ENCODE data around the gene CFAP99.

The CFAP99 gene

GRCh38 chr4:2489841-2490552 lies 71.2 kb downstream of the CFAP99 start:
- no peaks in the 10 kb centered on the region for H3K27me3 ChIP-seq (ENCODE audit: insufficient read depth, low read length)
- no peak overlapping the region for H3K4me3 ChIP-seq (ENCODE audit: low read length)
- H3K4me1 ChIP-seq (ENCODE audit: insufficient read depth, low read length), result no peaks in the 10 kb centered on the region
- no peak overlapping the region for H2AFZ ChIP-seq (ENCODE audit: low read depth, low read length)
- H3K36me3 ChIP-seq (ENCODE audit: insufficient read depth, low read length), result peaks cover 41% of the 10 kb centered on the region
- no peaks in the 10 kb centered on the region for H3K9me3 ChIP-seq (ENCODE audit: low read length)

- H2AFZ ChIP-seq (ENCODE audit: low read depth, low read length), result no peak overlapping the region
- H3K4me1 ChIP-seq (ENCODE audit: insufficient read depth, low read length), result no peaks in the 10 kb centered on the region
- no peaks in the 10 kb centered on the region for H3K27me3 ChIP-seq (ENCODE audit: insufficient read depth, low read length)
- H3K9me3 ChIP-seq (ENCODE audit: low read length), result no peaks in the 10 kb centered on the region
- H3K4me3 ChIP-seq (ENCODE audit: low read length), result no peak overlapping the region
- H3K36me3 ChIP-seq (ENCODE audit: insufficient read depth, low read length), result peaks cover 63% of the 10 kb centered on the region
Measured at GRCh38 chr4:2492970-2493369, 74.2 kb downstream of the CFAP99 start.

- Histone ChIP-seq H3K36me3 (ENCODE audit: insufficient read depth, low read length) (peaks cover 59% of the 10 kb centered on the region), H2AFZ (ENCODE audit: low read depth, low read length) (no peak overlapping the region), H3K4me3 (ENCODE audit: low read length) (no peak overlapping the region), H3K9me3 (ENCODE audit: low read length) (no peaks in the 10 kb centered on the region), H3K4me1 (ENCODE audit: insufficient read depth, low read length) (no peaks in the 10 kb centered on the region), H3K27me3 (ENCODE audit: insufficient read depth, low read length) (no peaks in the 10 kb centered on the region)
Measured at GRCh38 chr4:2494992-2495391, 76.2 kb downstream of the CFAP99 start.

- Histone ChIP-seq H3K36me3 (ENCODE audit: insufficient read depth, low read length) (peaks cover 63% of the 10 kb centered on the region), H3K4me3 (ENCODE audit: low read length) (no peak overlapping the region), H3K9me3 (ENCODE audit: low read length) (no peaks in the 10 kb centered on the region), H2AFZ (ENCODE audit: low read depth, low read length) (no peak overlapping the region), H3K27me3 (ENCODE audit: insufficient read depth, low read length) (no peaks in the 10 kb centered on the region), H3K4me1 (ENCODE audit: insufficient read depth, low read length) (no peaks in the 10 kb centered on the region)
Measured at GRCh38 chr4:2497324-2497723, 78.6 kb downstream of the CFAP99 start.

GRCh38 chr4:2497931-2498330 lies 79.2 kb downstream of the CFAP99 start:
- H3K36me3 ChIP-seq (ENCODE audit: insufficient read depth, low read length), result peaks cover 62% of the 10 kb centered on the region
- no peaks in the 10 kb centered on the region for H3K4me1 ChIP-seq (ENCODE audit: insufficient read depth, low read length)
- no peak overlapping the region for H3K4me3 ChIP-seq (ENCODE audit: low read length)
- no peak overlapping the region for H2AFZ ChIP-seq (ENCODE audit: low read depth, low read length)
- H3K27me3 ChIP-seq (ENCODE audit: insufficient read depth, low read length), result no peaks in the 10 kb centered on the region
- no peaks in the 10 kb centered on the region for H3K9me3 ChIP-seq (ENCODE audit: low read length)

GRCh38 chr4:2500547-2500946 lies 81.8 kb downstream of the CFAP99 start:
- H3K27me3 ChIP-seq (ENCODE audit: insufficient read depth, low read length), result no peaks in the 10 kb centered on the region
- H3K4me3 ChIP-seq (ENCODE audit: low read length), result no peak overlapping the region
- no peaks in the 10 kb centered on the region for H3K4me1 ChIP-seq (ENCODE audit: insufficient read depth, low read length)
- no peaks in the 10 kb centered on the region for H3K9me3 ChIP-seq (ENCODE audit: low read length)
- H2AFZ ChIP-seq (ENCODE audit: low read depth, low read length), result no peak overlapping the region
- peaks cover 65% of the 10 kb centered on the region for H3K36me3 ChIP-seq (ENCODE audit: insufficient read depth, low read length)

GRCh38 chr4:2501034-2501594 lies 82.4 kb downstream of the CFAP99 start:
- Histone ChIP-seq H3K4me1 (ENCODE audit: insufficient read depth, low read length) (no peaks in the 10 kb centered on the region), H3K36me3 (ENCODE audit: insufficient read depth, low read length) (peaks cover 66% of the 10 kb centered on the region), H2AFZ (ENCODE audit: low read depth, low read length) (no peak overlapping the region), H3K4me3 (ENCODE audit: low read length) (no peak overlapping the region), H3K9me3 (ENCODE audit: low read length) (no peaks in the 10 kb centered on the region), H3K27me3 (ENCODE audit: insufficient read depth, low read length) (no peaks in the 10 kb centered on the region)

- Histone ChIP-seq H3K4me3 (ENCODE audit: low read length) (no peak overlapping the region), H3K36me3 (ENCODE audit: insufficient read depth, low read length) (peaks cover 67% of the 10 kb centered on the region), H3K9me3 (ENCODE audit: low read length) (no peaks in the 10 kb centered on the region), H2AFZ (ENCODE audit: low read depth, low read length) (no peak overlapping the region), H3K27me3 (ENCODE audit: insufficient read depth, low read length) (no peaks in the 10 kb centered on the region), H3K4me1 (ENCODE audit: insufficient read depth, low read length) (no peaks in the 10 kb centered on the region)
Measured at GRCh38 chr4:2503809-2504208, 85.1 kb downstream of the CFAP99 start.

GRCh38 chr4:2507259-2507658 lies 88.5 kb downstream of the CFAP99 start:
- Histone ChIP-seq H3K4me3 (ENCODE audit: low read length) (no peak overlapping the region), H3K27me3 (ENCODE audit: insufficient read depth, low read length) (no peaks in the 10 kb centered on the region), H3K4me1 (ENCODE audit: insufficient read depth, low read length) (no peaks in the 10 kb centered on the region), H2AFZ (ENCODE audit: low read depth, low read length) (no peak overlapping the region), H3K36me3 (ENCODE audit: insufficient read depth, low read length) (peaks cover 68% of the 10 kb centered on the region), H3K9me3 (ENCODE audit: low read length) (no peaks in the 10 kb centered on the region)

- Histone ChIP-seq H3K9me3 (ENCODE audit: low read length) (no peaks in the 10 kb centered on the region), H2AFZ (ENCODE audit: low read depth, low read length) (no peak overlapping the region), H3K36me3 (ENCODE audit: insufficient read depth, low read length) (peaks cover 70% of the 10 kb centered on the region), H3K27me3 (ENCODE audit: insufficient read depth, low read length) (no peaks in the 10 kb centered on the region), H3K4me1 (ENCODE audit: insufficient read depth, low read length) (no peaks in the 10 kb centered on the region), H3K4me3 (ENCODE audit: low read length) (no peak overlapping the region)
Measured at GRCh38 chr4:2507855-2508254, 89.1 kb downstream of the CFAP99 start.

GRCh38 chr4:2510351-2511259 lies 91.8 kb downstream of the CFAP99 start:
- Histone ChIP-seq H3K4me3 (ENCODE audit: low read length) (no peak overlapping the region), H3K9me3 (ENCODE audit: low read length) (no peaks in the 10 kb centered on the region), H3K27me3 (ENCODE audit: insufficient read depth, low read length) (no peaks in the 10 kb centered on the region), H2AFZ (ENCODE audit: low read depth, low read length) (no peak overlapping the region), H3K36me3 (ENCODE audit: insufficient read depth, low read length) (peaks cover 81% of the 10 kb centered on the region), H3K4me1 (ENCODE audit: insufficient read depth, low read length) (no peaks in the 10 kb centered on the region)

- H2AFZ ChIP-seq (ENCODE audit: low read depth, low read length), result no peak overlapping the region
- no peaks in the 10 kb centered on the region for H3K4me1 ChIP-seq (ENCODE audit: insufficient read depth, low read length)
- H3K27me3 ChIP-seq (ENCODE audit: insufficient read depth, low read length), result no peaks in the 10 kb centered on the region
- no peak overlapping the region for H3K4me3 ChIP-seq (ENCODE audit: low read length)
- peaks cover 79% of the 10 kb centered on the region for H3K36me3 ChIP-seq (ENCODE audit: insufficient read depth, low read length)
- no peaks in the 10 kb centered on the region for H3K9me3 ChIP-seq (ENCODE audit: low read length)
Measured at GRCh38 chr4:2511645-2512131, 92.9 kb downstream of the CFAP99 start.
